ENCODE results near the gene CHIT1.

The CHIT1 gene

DNA sequence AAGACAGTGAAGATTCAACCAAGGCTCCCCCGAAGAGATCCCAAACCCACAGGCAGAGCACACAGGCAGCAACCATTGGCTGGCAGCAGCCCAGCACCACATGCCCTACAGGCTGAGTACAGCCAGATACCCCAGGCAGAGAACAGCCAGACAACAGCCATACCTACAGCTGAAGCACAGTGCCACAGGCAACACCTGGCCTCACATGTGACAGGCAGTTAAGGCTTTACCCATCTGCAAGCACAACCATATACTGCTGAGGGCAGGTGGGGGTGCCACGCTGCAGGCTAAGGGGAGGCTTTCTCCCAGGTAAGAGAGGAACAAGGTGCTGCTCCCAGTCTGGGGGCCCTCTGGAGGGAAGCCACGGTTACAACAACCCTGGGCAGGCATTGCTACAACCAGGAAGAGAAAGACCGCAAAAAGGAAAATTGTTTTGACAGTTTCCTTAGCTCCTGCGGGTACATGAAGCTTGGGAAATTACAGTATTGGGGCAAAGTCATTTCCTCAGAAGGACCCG lies 12.3 kb downstream of the CHIT1 start:
- DNase-seq (ENCODE audit: low read depth in 2 of 2) = no peak

DNA sequence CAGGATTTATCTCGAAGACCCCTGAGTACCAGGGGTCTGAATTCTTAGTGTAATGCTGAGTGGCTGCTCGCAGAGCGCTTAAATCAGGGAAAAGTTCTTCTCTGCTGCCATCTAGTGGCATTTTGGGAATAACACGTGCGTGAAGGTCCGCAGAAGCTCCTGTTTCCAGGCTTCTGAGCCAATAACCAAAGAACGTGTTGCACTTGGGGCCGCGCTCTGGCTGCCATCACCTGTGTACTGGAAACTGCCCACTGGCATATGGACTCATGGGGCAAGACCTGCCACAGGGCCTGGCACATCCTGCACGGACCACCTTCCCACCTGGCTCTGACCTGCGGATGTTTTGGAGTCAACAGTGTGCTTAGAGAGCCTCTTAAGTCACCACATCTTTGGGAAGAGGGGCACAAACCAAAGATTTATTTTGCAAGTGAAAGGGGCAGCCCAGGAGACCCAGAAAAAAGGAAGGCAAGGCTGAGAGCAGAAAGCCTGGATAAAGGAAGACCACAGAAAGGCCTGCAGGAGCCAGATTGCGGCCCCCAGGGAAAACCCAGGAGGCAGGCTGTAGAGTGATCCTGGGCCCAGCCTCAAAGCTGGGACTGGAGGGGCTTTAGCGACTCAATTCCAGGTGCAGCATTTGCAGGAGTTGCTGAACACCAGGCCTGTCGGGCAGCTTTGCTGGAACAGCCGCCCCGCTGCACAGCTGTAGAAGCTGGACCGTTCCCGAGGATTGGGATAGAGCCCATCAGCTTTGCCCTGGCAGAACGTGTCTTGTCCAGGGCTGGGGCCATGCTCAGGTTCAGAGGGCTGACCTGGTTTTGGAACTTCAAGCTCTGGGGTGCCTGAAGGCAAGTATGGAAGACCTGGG lies 13.0 kb downstream of the CHIT1 start:
- peak; percentile 18 for DNase-seq (ENCODE audit: low read depth in 2 of 2)

- no peak for DNase-seq (ENCODE audit: low read depth in 2 of 2)
Observed at GRCh38 chr1:203215573-203215972, 13.9 kb downstream of the CHIT1 start.

- no peak for DNase-seq (ENCODE audit: low read depth in 2 of 2)
Observed at GRCh38 chr1:203214871-203215270, 14.6 kb downstream of the CHIT1 start.

GRCh38 chr1:203213126-203213525 lies 16.3 kb downstream of the CHIT1 start:
- DNase-seq (ENCODE audit: low read depth in 2 of 2) = no peak

DNA sequence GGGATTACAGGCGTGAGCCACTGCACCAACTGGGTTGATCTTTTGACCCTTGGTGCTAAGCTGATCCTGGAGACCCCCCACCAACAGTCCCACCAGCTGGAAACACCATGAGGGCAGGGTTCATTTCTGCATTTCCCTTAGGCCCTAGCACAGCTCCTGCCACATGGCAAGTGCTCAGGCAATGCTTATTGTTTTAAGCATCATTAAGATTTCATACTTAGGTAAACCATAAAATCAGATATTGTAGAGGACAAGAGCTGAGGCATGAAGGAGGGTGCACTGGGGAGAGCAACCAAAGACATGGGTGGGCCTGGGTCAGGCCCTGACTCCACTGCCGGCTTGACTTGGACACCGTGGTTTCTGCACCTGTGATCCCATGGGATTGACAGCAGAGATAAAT lies 17.7 kb downstream of the CHIT1 start:
- DNase-seq (ENCODE audit: low read depth in 2 of 2) = no peak

DNA sequence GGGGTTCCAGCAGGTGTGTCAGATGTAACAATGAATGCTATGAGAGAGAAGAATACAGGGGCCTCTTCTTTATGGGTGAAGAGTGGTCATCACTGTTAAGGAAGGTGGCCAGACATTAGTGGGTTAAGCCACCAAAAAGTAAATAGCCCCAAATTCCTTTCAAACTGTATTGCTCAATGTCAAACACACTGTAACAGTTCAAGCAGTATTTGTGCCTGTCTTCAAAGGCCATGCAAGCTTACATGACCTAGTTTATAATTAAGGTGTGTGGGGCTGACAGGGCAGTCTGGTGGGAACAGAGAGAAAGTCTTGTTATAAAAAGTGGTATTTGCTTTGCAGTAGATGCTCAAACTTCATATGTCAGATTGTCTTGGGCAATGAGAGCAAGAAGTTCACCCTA lies 18.5 kb downstream of the CHIT1 start:
- no peak for DNase-seq (ENCODE audit: low read depth in 2 of 2)

- no peak for DNase-seq (ENCODE audit: low read depth in 2 of 2)
Observed at GRCh38 chr1:203210350-203210749, 19.1 kb downstream of the CHIT1 start.

- DNase-seq (ENCODE audit: low read depth in 2 of 2) = no peak
Observed at GRCh38 chr1:203208181-203208580, 21.3 kb downstream of the CHIT1 start.

- DNase-seq (ENCODE audit: low read depth in 2 of 2) = no peak
Observed at GRCh38 chr1:203207751-203208150, 21.7 kb downstream of the CHIT1 start.

DNA sequence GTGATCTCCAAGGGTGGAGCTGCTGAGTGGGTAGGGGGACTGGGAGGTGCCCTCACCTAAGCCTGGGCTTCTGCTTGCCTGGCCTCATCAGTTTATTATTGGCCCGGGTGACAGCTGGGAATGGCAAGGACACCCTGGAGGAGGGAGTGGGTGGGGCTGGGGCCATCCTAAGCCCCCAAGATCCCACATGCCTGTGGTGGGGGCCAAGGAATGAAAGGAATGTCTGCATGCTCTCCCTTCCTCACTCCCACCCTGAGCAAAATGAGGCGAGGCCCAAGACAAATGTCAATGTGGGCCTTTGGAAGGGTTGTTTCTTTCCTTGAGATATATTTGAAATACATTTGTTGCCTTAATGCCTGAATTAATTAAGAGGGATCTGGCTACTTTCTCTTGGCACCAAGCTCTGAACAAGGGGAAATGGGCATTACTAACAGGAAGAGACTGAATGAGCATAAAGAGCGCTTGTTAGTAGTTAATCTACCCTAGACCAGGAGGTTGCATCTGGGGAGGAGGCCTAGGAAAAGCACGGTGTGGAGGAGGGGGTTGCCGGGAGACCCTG lies 23.3 kb downstream of the CHIT1 start:
- no peak for DNase-seq (ENCODE audit: low read depth in 2 of 2)

GRCh38 chr1:203204756-203205155 lies 24.7 kb downstream of the CHIT1 start:
- no peak for DNase-seq (ENCODE audit: low read depth in 2 of 2)

GRCh38 chr1:203202431-203203245 lies 26.8 kb downstream of the CHIT1 start:
- no peak for DNase-seq (ENCODE audit: low read depth in 2 of 2)

DNA sequence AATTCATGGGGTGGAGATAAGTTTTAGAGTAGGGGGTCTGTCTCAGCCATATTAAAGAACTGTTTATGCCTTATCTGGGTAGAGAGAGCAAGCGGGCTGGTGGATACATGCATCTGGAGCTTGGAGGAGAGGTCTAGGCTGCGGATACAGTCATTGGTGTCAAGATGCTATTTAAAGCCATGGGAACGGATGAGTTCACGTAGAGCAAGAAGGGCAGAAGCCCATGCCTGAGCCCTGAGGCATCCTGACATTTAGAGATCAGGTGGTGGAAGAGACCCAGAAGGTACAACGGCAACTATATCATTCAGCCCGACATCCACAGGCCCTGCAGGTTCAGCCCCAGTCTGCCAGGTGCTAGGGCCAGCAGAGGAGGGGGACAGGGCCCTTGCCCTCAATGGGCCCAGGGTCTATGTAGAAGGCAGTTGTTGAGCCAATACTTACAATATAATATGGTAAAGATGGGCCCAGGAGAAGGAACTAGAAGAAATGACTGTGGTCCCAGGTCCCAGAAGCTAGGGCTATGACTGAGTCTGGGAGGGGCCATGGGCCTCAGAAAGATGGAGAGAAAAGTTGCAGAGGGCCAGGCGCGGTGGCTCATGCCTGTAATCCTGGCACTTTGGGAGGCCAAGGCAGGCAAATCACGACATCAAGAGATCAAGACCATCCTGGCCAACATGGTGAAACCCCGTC lies 27.8 kb downstream of the CHIT1 start:
- no peak for DNase-seq (ENCODE audit: low read depth in 2 of 2)

- DNase-seq (ENCODE audit: low read depth in 2 of 2) = no peak
Observed at GRCh38 chr1:203200916-203201315, 28.6 kb downstream of the CHIT1 start.

GRCh38 chr1:203199816-203200571 lies 29.5 kb downstream of the CHIT1 start:
- DNase-seq (ENCODE audit: low read depth in 2 of 2) = no peak

- DNase-seq (ENCODE audit: low read depth in 2 of 2) = no peak
Observed at GRCh38 chr1:203199481-203199815, 30.0 kb downstream of the CHIT1 start.

DNA sequence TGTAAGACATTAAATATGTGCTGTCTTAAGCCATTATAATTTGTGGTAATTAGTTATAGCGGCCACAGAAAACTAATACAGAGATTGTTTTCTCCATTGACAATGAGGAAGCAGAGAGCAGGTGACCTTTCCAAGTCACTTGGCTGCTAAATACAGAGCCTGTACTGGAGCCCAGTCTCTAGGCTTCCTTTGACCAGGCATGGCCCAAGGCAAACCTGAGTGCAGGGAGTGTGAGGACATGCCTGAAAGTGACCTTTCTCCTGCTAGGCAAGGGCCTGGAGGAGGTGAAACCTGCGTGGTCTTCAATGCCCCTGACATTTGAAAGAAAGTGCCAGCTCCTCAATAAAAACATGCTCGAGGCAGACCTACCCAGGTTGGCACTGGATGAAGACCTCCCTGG lies 30.5 kb downstream of the CHIT1 start:
- no peak for DNase-seq (ENCODE audit: low read depth in 2 of 2)

- DNase-seq (ENCODE audit: low read depth in 2 of 2) = no peak
Observed at GRCh38 chr1:203197625-203198024, 31.8 kb downstream of the CHIT1 start.

DNA sequence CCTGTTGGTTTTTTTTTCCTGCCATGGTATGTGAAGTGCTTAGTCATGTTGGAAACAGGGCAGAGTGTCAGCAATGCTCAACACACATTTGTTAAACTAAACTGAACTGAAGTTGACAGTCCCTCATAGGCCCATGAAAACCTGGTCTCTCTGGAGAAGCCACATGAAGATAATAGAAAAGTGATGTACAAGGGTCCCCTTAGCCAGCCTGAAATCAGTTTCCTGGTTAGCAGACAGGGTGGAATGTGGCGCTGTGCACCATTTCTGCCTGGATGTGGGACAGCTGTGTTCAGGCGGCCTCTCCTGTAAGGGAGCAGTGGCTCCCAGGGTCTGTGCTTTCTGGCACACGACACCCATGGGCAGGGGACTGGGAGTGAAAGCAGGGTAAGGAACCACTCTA lies 33.1 kb downstream of the CHIT1 start:
- DNase-seq (ENCODE audit: low read depth in 2 of 2) = no peak

DNA sequence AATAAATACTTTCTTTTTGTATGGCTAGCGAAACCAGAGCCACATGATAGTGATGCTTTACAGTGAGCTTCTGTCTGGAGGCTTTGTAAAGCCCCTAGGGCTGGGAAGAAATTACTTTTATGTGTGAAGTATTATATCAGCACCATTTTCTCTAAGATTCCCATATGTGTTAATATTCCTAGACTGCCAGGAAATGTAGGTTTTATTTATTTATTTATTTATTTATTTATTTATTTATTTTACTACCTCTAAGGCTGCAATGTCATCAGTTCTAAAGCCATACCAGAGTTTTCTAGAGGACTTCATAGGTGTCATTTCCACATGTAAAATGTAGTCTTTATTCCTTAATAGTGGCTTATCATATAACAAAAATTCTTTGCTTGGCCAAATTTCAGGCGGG lies 38.5 kb downstream of the CHIT1 start:
- no peak for DNase-seq (ENCODE audit: low read depth in 2 of 2)
